ENCODE measurements around the gene QSOX2.

- TF ChIP-seq CTCF (IDR thresholded peaks at IDR 0.05; ENCODE audit: low read length) = no peak
- no peak for TF ChIP-seq EZH2 (IDR thresholded peaks at IDR 0.05; ENCODE audit: borderline replicate concordance, low read length)
These were observed 39.3 kb upstream of the QSOX2 start for GRCh38 chr9:136284951-136285350.
